WTC11 (cell line): ENCODE data around the gene EHD3. TPM values are rescaled to one million over a fixed set of nuclear protein-coding genes. Genes with fewer than 3 reads are reported as not detected.

Experiments used
- ATAC-seq: fragments of 200-7000 bp; cut with Tn5 transposase; 2 replicates; pipeline ENCODE4 v1.10.0; 2021; ENCODE audit warnings: mild to moderate bottlenecking, moderate library complexity
- CTCF ChIA-PET: fragments of 300-600 bp; sonication (Branson Sonifier 250); formaldehyde crosslinking; loops from one replicate; lab custom pipeline; 2021; ENCODE audit warnings: antibody characterized with exemption; lab: Charles Lee
- POLR2A ChIA-PET: fragments of 350-600 bp; sonication (Branson Sonifier 250); formaldehyde crosslinking; loops from one replicate; lab custom pipeline; 2021; ENCODE audit warnings: antibody characterized with exemption; lab: Charles Lee
- DNase-seq: peaks from one replicate; pipeline ENCODE4 v3.0.0; 2021; ENCODE audit warnings: low spot score
- H3K27ac Mint-ChIP-seq: 2 replicates; pipeline ENCODE4 v1.8.0; 2021; ENCODE audit warnings: mixed read lengths
- H3K27me3 Mint-ChIP-seq: 2 replicates; pipeline ENCODE4 v1.8.0; 2021; ENCODE audit warnings: low read depth, mild to moderate bottlenecking, moderate library complexity, mixed read lengths
- H3K36me3 Mint-ChIP-seq: 2 replicates; pipeline ENCODE4 v1.8.0; 2021; ENCODE audit warnings: mixed read lengths
- H3K4me1 Mint-ChIP-seq: 2 replicates; pipeline ENCODE4 v1.8.0; 2022; ENCODE audit warnings: mixed read lengths
- H3K4me3 Mint-ChIP-seq: 2 replicates; pipeline ENCODE4 v1.8.0; 2021; ENCODE audit warnings: mild to moderate bottlenecking, moderate library complexity, mixed read lengths
- H3K9me3 Mint-ChIP-seq: 2 replicates; pipeline ENCODE4 v1.8.0; 2021; ENCODE audit warnings: mixed read lengths
- CREM ChIP-seq: sonication (generic); formaldehyde crosslinking; IDR thresholded peaks from 2 replicates; pipeline ENCODE4 v1.8.1; 2022; ENCODE audit warnings: mild to moderate bottlenecking, missing genetic modification reagents, moderate library complexity
- E2F1 ChIP-seq: sonication (generic); formaldehyde crosslinking; IDR thresholded peaks from 2 replicates; pipeline ENCODE4 v1.8.0; 2022; ENCODE audit warnings: mild to moderate bottlenecking, missing genetic modification reagents
- HMGA2 ChIP-seq: fragments of 250-450 bp; sonication (Bioruptor Pico); IDR thresholded peaks from 2 replicates; pipeline ENCODE4 v1.4.0; 2021; ENCODE audit warnings: mild to moderate bottlenecking, moderate library complexity
- IRF1 ChIP-seq: sonication (generic); formaldehyde crosslinking; IDR thresholded peaks from 2 replicates; pipeline ENCODE4 v1.8.0; 2023; ENCODE audit warnings: missing genetic modification reagents
- MXD4 ChIP-seq: fragments of 250-450 bp; sonication (Bioruptor Pico); IDR thresholded peaks from 2 replicates; pipeline ENCODE4 v1.8.0; 2021; ENCODE audit warnings: mild to moderate bottlenecking, moderate library complexity, borderline replicate concordance
- NFATC4 ChIP-seq: fragments of 250-450 bp; sonication (Bioruptor Pico); IDR thresholded peaks from 2 replicates; pipeline ENCODE4 v1.9.0; 2021; ENCODE audit warnings: mild to moderate bottlenecking
- NFE2L1 ChIP-seq: sonication (generic); formaldehyde crosslinking; IDR thresholded peaks from 2 replicates; pipeline ENCODE4 v1.8.1; 2023; ENCODE audit warnings: missing genetic modification reagents
- NFYB ChIP-seq: sonication (generic); formaldehyde crosslinking; conservative IDR thresholded peaks from 2 replicates; pipeline ENCODE4 v1.8.0; 2022; ENCODE audit warnings: low read depth, missing genetic modification reagents
- NR2C2 ChIP-seq: sonication (generic); formaldehyde crosslinking; IDR thresholded peaks from 2 replicates; pipeline ENCODE4 v1.8.0; 2022; ENCODE audit warnings: mild to moderate bottlenecking, missing genetic modification reagents
- NR3C1 ChIP-seq: sonication (generic); formaldehyde crosslinking; conservative IDR thresholded peaks from 2 replicates; pipeline ENCODE4 v1.8.1; 2023; ENCODE audit warnings: low read depth, mild to moderate bottlenecking, missing genetic modification reagents
- OVOL2 ChIP-seq: fragments of 250-450 bp; sonication (Bioruptor Pico); IDR thresholded peaks from 2 replicates; pipeline ENCODE4 v1.9.0; 2021; ENCODE audit warnings: mild to moderate bottlenecking, borderline replicate concordance
- PRRX2 ChIP-seq: fragments of 250-450 bp; sonication (Bioruptor Pico); IDR thresholded peaks from 2 replicates; pipeline ENCODE4 v1.8.0; 2021; ENCODE audit warnings: mild to moderate bottlenecking
- RORB ChIP-seq: fragments of 250-450 bp; sonication (Bioruptor Pico); IDR thresholded peaks from 2 replicates; pipeline ENCODE4 v1.9.0; 2021; ENCODE audit warnings: mild to moderate bottlenecking
- SMAD4 ChIP-seq: sonication (generic); formaldehyde crosslinking; IDR thresholded peaks from 2 replicates; pipeline ENCODE4 v1.8.0; 2022; ENCODE audit warnings: mild to moderate bottlenecking, missing genetic modification reagents
- SP1 ChIP-seq: sonication (generic); formaldehyde crosslinking; conservative IDR thresholded peaks from 2 replicates; pipeline ENCODE4 v1.8.1; 2022; ENCODE audit warnings: missing genetic modification reagents
- USF1 ChIP-seq: sonication (generic); formaldehyde crosslinking; IDR thresholded peaks from 2 replicates; pipeline ENCODE4 v1.8.0; 2022; ENCODE audit warnings: mild to moderate bottlenecking, missing genetic modification reagents
- ZNF121 ChIP-seq: sonication (generic); formaldehyde crosslinking; IDR thresholded peaks from 2 replicates; pipeline ENCODE4 v1.8.0; 2023; ENCODE audit warnings: missing genetic modification reagents
- ZNF138 ChIP-seq: sonication (generic); formaldehyde crosslinking; conservative IDR thresholded peaks from 2 replicates; pipeline ENCODE4 v1.8.1; 2022; ENCODE audit warnings: mild to moderate bottlenecking, moderate library complexity, missing genetic modification reagents
- ZNF219 ChIP-seq: sonication (generic); formaldehyde crosslinking; IDR thresholded peaks from 2 replicates; pipeline ENCODE4 v1.8.0; 2023; ENCODE audit warnings: missing genetic modification reagents, mild to moderate bottlenecking, borderline replicate concordance
- ZNF232 ChIP-seq: sonication (generic); formaldehyde crosslinking; IDR thresholded peaks from 2 replicates; pipeline ENCODE4 v1.8.0; 2022; ENCODE audit warnings: mild to moderate bottlenecking, missing genetic modification reagents
- ZNF263 ChIP-seq: sonication (generic); formaldehyde crosslinking; IDR thresholded peaks from 2 replicates; pipeline ENCODE4 v1.8.1; 2022; ENCODE audit warnings: low read depth, mild to moderate bottlenecking, moderate library complexity, missing genetic modification reagents
- ZNF317 ChIP-seq: sonication (generic); formaldehyde crosslinking; IDR thresholded peaks from 2 replicates; pipeline ENCODE4 v1.8.1; 2023; ENCODE audit warnings: low read depth, mild to moderate bottlenecking, moderate library complexity, missing genetic modification reagents, borderline replicate concordance
- ZNF396 ChIP-seq: fragments of 250-450 bp; sonication (Bioruptor Pico); IDR thresholded peaks from 2 replicates; pipeline ENCODE4 v1.8.0; 2021; ENCODE audit warnings: mild to moderate bottlenecking, moderate library complexity, borderline replicate concordance
- total RNA-seq: library from RNA; stranded (reverse); gene quantifications from 3 replicates; pipeline ENCODE4 v1.2.3, GENCODE V29; 2021
- TF ChIP-seq, protein P1 (sequence below): fragments of 250-450 bp; sonication (Bioruptor Pico); IDR thresholded peaks from 2 replicates; pipeline ENCODE4 v1.8.0; 2021; ENCODE audit warnings: mild to moderate bottlenecking
- TF ChIP-seq, protein P2 (sequence below): sonication (generic); formaldehyde crosslinking; IDR thresholded peaks from 2 replicates; pipeline ENCODE4 v1.8.0; 2022; ENCODE audit warnings: mild to moderate bottlenecking, missing genetic modification reagents
- TF ChIP-seq, protein P3 (sequence below): sonication (generic); formaldehyde crosslinking; IDR thresholded peaks from 2 replicates; pipeline ENCODE4 v1.8.1; 2022; ENCODE audit warnings: mild to moderate bottlenecking, moderate library complexity, missing genetic modification reagents

Gene EHD3
- total RNA-seq, 1 experiment from 2014 or later = 10.0 TPM

- no peak overlapping the region for H3K4me3 Mint-ChIP-seq
- peaks cover 11% of the 10 kb centered on the region for H3K4me1 Mint-ChIP-seq
- peaks cover 3% of the 10 kb centered on the region for H3K36me3 Mint-ChIP-seq
- POLR2A ChIA-PET = no interaction called here
- CTCF ChIA-PET = interaction anchor here (0.6 to 1.3 kb wide), 4 partner anchors 15 to 530 kb away, joined by 3 read pairs; no protein-coding TSS in a partner anchor
- H3K27me3 Mint-ChIP-seq = no peaks in the 10 kb centered on the region
- DNase-seq = no peak
- no peaks in the 10 kb centered on the region for H3K9me3 Mint-ChIP-seq
- no peak overlapping the region for H3K27ac Mint-ChIP-seq
- TF ChIP-seq ZNF232 (CRISPR knock-in tag) (no peak), IRF1 (no peak), NFYB (CRISPR knock-in tag) (no peak), ZNF138 (CRISPR knock-in tag) (no peak), NFATC4 (CRISPR knock-in tag) (no peak), NR2C2 (CRISPR knock-in tag) (no peak), HMGA2 (CRISPR knock-in tag) (no peak), MXD4 (no peak), ZNF121 (CRISPR knock-in tag) (no peak), PRRX2 (CRISPR knock-in tag) (no peak), RORB (CRISPR knock-in tag) (no peak), CREM (CRISPR knock-in tag) (no peak), OVOL2 (CRISPR knock-in tag) (no peak)
- TF ChIP-seq, protein P1, sequence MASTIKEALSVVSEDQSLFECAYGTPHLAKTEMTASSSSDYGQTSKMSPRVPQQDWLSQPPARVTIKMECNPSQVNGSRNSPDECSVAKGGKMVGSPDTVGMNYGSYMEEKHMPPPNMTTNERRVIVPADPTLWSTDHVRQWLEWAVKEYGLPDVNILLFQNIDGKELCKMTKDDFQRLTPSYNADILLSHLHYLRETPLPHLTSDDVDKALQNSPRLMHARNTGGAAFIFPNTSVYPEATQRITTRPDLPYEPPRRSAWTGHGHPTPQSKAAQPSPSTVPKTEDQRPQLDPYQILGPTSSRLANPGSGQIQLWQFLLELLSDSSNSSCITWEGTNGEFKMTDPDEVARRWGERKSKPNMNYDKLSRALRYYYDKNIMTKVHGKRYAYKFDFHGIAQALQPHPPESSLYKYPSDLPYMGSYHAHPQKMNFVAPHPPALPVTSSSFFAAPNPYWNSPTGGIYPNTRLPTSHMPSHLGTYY (CRISPR knock-in tag) = no peak
- no peak for ATAC-seq
Measured at GRCh38 chr2:31241625-31242270, 7.8 kb downstream of the EHD3 start.

- TF ChIP-seq ZNF263 (CRISPR knock-in tag) (no peak), ZNF219 (CRISPR knock-in tag) (no peak), USF1 (CRISPR knock-in tag) (no peak), E2F1 (no peak), ZNF317 (CRISPR knock-in tag) (no peak), SP1 (CRISPR knock-in tag) (no peak), RORB (CRISPR knock-in tag) (no peak), NFE2L1 (CRISPR knock-in tag) (no peak), ZNF396 (CRISPR knock-in tag) (no peak), SMAD4 (no peak), NR3C1 (CRISPR knock-in tag) (no peak)
- TF ChIP-seq, protein P2, sequence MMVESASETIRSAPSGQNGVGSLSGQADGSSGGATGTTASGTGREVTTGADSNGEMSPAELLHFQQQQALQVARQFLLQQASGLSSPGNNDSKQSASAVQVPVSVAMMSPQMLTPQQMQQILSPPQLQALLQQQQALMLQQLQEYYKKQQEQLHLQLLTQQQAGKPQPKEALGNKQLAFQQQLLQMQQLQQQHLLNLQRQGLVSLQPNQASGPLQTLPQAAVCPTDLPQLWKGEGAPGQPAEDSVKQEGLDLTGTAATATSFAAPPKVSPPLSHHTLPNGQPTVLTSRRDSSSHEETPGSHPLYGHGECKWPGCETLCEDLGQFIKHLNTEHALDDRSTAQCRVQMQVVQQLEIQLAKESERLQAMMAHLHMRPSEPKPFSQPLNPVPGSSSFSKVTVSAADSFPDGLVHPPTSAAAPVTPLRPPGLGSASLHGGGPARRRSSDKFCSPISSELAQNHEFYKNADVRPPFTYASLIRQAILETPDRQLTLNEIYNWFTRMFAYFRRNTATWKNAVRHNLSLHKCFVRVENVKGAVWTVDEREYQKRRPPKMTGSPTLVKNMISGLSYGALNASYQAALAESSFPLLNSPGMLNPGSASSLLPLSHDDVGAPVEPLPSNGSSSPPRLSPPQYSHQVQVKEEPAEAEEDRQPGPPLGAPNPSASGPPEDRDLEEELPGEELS = no peak
- TF ChIP-seq, protein P3, sequence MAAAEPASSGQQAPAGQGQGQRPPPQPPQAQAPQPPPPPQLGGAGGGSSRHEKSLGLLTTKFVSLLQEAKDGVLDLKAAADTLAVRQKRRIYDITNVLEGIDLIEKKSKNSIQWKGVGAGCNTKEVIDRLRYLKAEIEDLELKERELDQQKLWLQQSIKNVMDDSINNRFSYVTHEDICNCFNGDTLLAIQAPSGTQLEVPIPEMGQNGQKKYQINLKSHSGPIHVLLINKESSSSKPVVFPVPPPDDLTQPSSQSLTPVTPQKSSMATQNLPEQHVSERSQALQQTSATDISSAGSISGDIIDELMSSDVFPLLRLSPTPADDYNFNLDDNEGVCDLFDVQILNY = no peak
- Mint-ChIP-seq H3K36me3 (peaks cover 4% of the 10 kb centered on the region), H3K27ac (no peak overlapping the region), H3K27me3 (no peaks in the 10 kb centered on the region), H3K9me3 (no peaks in the 10 kb centered on the region), H3K4me3 (no peak overlapping the region), H3K4me1 (peaks cover 11% of the 10 kb centered on the region)
- POLR2A ChIA-PET = no interaction called here
- DNase-seq = no peak
- CTCF ChIA-PET = no interaction called here
- no peak for ATAC-seq
Measured at GRCh38 chr2:31243053-31243452, 9.1 kb downstream of the EHD3 start.
